Left lung (tissue), 14 donors: ENCODE data around the gene TNS3. TPM values are rescaled to one million over a fixed set of nuclear protein-coding genes. Genes with fewer than 3 reads are reported as not detected.
A peak's percentile ranks its signal among the peaks of the same experiment; 100 is the strongest.

Source experiments
- ATAC-seq: fragments of 200-7000 bp; cut with Tn5 transposase; one replicate; pipeline ENCODE4 v1.9.1; 2020; ENCODE audit warnings: moderate library complexity
- DNase-seq, 4 donors: peaks; one replicate each; pipeline ENCODE4 v3.0.0-alpha.2; 2013 to 2020
- H3K27ac ChIP-seq, 2 donors: fragments of 200-600 bp; sonication (generic) in 1 of 2; one replicate each; pipeline versions ENCODE4 v1.5.0 to v1.8.0; 2020 to 2021
- H3K27me3 ChIP-seq, 2 donors: fragments of 200-600 bp; sonication (generic) in 1 of 2; one replicate each; pipeline versions ENCODE4 v1.5.0 to v1.8.0; 2020 to 2021
- H3K36me3 ChIP-seq, 2 donors: fragments of 200-600 bp; sonication (generic) in 1 of 2; one replicate each; pipeline versions ENCODE4 v1.5.0 to v1.8.0; 2020 to 2021
- H3K4me1 ChIP-seq, 2 donors: fragments of 200-600 bp; one replicate each; pipeline ENCODE4 v1.8.0; 2021
- H3K4me3 ChIP-seq, 2 donors: fragments of 200-600 bp; sonication (generic) in 1 of 2; one replicate each; pipeline versions ENCODE4 v1.5.0 to v1.8.0; 2020 to 2021; ENCODE audit warnings: mild to moderate bottlenecking in 1 of 2
- H3K9me3 ChIP-seq, 2 donors: fragments of 200-600 bp; sonication (generic) in 1 of 2; one replicate each; pipeline versions ENCODE4 v1.5.0 to v1.8.0; 2020 to 2021
- intact Hi-C, 2 donors: fragments of 100-400 bp; cut with DNase I; formaldehyde crosslinking; loops; one replicate each; pipeline versions ENCODE4 v1.11.2 to v1.14.2; 2022
- long read RNA-seq, 12 donors: library from polyadenylated mRNA in 2 of 12; unstranded in 2 of 12; transcript quantifications; one replicate each; pipeline ENCODE4 v2.0.0 and lab custom pipeline, GENCODE V29; 2019 to 2026
- polyA plus RNA-seq, 6 donors: library from polyadenylated mRNA; unstranded; fragments of 120-200 nt; gene quantifications; one replicate each; pipeline ENCODE4 v1.2.1, GENCODE V29; 2013; ENCODE audit not compliant: insufficient read length in 6 of 6
- total RNA-seq, 2 donors: library from RNA; stranded (reverse); fragmentation: NEBNext Ultra II Directional; extraction: Animal tissue kit (Norgen Biotek cat#: 25700); gene quantifications; one replicate each; pipeline ENCODE4 v1.2.1, GENCODE V29; 2021
- TF ChIP-seq, protein P1 (sequence below), 2 donors: fragments of 200-600 bp; sonication (generic) in 1 of 2; IDR thresholded peaks; one replicate each; pipeline versions ENCODE4 v1.5.0 to v1.8.0; 2021; ENCODE audit warnings: antibody characterized with exemption in 2 of 2
- donor health status: DM: no; HTN: yes; CAD: no.
- donor health status: DM: no; HTN: no; CAD: no.

Gene TNS3
- 100 to 1,000 TPM; 126 to 151 TPM for total RNA-seq
- polyA plus RNA-seq = 100 to 1,000 TPM in 2 of 6 donors, 10 to 100 TPM in 4; 86.3 to 117 (median 94.8) TPM
- long read RNA-seq, donor 1, partial matches to known transcripts = 56 of 62 reads
- long read RNA-seq, donor 1, other reads (novel, unspliced or antisense) = 6 of 62 reads
- long read RNA-seq, donor 2, partial matches to known transcripts = 56 of 56 reads
- long read RNA-seq, donor 2, other reads (novel, unspliced or antisense) = 0 of 56 reads
- long read RNA-seq, donor 3, full-length matches to known transcripts = 1 of 14 reads
- long read RNA-seq, donor 3, partial matches to known transcripts = 13 of 14 reads
- long read RNA-seq, donor 3, other reads (novel, unspliced or antisense) = 0 of 14 reads
- long read RNA-seq, donor 4, partial matches to known transcripts = 2 of 13 reads
- long read RNA-seq, donor 4, other reads (novel, unspliced or antisense) = 11 of 13 reads
- long read RNA-seq, donor 5, partial matches to known transcripts = 35 of 40 reads
- long read RNA-seq, donor 5, other reads (novel, unspliced or antisense) = 5 of 40 reads
- long read RNA-seq, donor 6, partial matches to known transcripts = 23 of 23 reads
- long read RNA-seq, donor 6, other reads (novel, unspliced or antisense) = 0 of 23 reads
- long read RNA-seq, donor 7, full-length matches to known transcripts = 1 of 7 reads
- long read RNA-seq, donor 7, partial matches to known transcripts = 6 of 7 reads
- long read RNA-seq, donor 7, other reads (novel, unspliced or antisense) = 0 of 7 reads
- long read RNA-seq, donor 8, partial matches to known transcripts = 27 of 35 reads
- long read RNA-seq, donor 8, other reads (novel, unspliced or antisense) = 8 of 35 reads
- long read RNA-seq, donor 9 = 0 reads
- long read RNA-seq, donor 10, partial matches to known transcripts = 0 of 4 reads
- long read RNA-seq, donor 10, other reads (novel, unspliced or antisense) = 4 of 4 reads
- long read RNA-seq, donor 11, partial matches to known transcripts = 33 of 33 reads
- long read RNA-seq, donor 11, other reads (novel, unspliced or antisense) = 0 of 33 reads
- long read RNA-seq, donor 12, partial matches to known transcripts = 27 of 27 reads
- long read RNA-seq, donor 12, other reads (novel, unspliced or antisense) = 0 of 27 reads

DNA sequence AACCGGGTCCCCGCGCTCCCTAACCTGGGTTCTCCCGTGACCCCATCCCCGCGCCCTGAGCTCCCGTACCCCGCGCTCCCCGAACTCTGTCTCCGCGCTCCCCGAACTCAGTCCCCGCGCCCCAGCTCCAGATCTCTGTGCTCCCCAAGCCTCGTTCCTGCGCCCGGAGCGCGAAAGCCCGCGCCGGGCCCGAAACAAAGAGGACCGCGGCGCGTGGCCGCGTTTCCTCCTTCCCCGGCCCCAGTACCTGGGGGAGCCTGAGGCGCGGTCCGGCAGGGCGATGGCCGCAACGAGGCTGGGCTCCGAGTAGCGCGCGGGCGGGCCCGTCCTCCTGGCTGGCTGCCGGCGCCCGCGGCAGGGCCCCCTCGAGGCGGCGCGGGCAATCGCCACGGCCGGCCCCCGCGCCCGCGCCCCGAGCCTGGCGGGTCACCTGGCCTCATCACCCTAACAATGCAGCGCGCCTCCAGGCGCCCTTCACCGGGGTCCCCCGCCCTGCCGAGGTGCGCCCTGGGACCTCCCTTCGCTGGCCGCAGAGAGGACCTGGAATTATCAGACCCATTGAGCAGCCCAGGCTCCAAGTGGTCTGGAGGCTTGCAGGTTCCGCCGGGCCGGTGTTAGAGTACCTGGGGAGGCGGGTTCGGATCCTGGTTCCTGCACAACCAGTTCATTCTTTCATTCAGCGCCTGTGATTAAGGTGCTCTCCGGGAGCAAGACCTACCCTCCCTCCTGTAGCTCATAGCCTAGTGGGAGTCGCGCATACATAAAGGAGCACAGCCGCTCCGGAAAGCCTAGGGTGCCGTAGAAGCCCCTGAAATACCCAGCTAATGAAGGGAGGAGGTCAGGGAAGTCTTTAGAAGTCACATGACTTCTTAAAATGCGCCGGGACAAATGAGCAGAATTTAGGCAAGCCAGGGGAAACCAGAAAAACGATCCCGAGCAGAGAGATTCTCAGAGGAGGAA lies at the start of gene TNS3:
TSS of gene TNS3 (minus strand) at position 308 of the 960 bp plus-strand sequence. CDS start 142,475 bp downstream, outside the sequence.
- H3K36me3 ChIP-seq = no peaks in the 10 kb centered on the region
- peaks cover 0 to 26% of the 10 kb centered on the region in 2 donors for H3K27me3 ChIP-seq
- peak in 1 of 4 donors; percentile 85 for DNase-seq
- H3K4me3 ChIP-seq = peak within 1 kb of the TSS; percentile 63 to 72
- peak; percentile 69 for ATAC-seq
- peak within 1 kb of the TSS; percentile 80 to 83 for H3K27ac ChIP-seq
- TF ChIP-seq, protein P1, sequence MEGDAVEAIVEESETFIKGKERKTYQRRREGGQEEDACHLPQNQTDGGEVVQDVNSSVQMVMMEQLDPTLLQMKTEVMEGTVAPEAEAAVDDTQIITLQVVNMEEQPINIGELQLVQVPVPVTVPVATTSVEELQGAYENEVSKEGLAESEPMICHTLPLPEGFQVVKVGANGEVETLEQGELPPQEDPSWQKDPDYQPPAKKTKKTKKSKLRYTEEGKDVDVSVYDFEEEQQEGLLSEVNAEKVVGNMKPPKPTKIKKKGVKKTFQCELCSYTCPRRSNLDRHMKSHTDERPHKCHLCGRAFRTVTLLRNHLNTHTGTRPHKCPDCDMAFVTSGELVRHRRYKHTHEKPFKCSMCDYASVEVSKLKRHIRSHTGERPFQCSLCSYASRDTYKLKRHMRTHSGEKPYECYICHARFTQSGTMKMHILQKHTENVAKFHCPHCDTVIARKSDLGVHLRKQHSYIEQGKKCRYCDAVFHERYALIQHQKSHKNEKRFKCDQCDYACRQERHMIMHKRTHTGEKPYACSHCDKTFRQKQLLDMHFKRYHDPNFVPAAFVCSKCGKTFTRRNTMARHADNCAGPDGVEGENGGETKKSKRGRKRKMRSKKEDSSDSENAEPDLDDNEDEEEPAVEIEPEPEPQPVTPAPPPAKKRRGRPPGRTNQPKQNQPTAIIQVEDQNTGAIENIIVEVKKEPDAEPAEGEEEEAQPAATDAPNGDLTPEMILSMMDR (IDR thresholded peaks at IDR 0.05) = peak in 1 of 2 donors; percentile 18
- no peaks in the 10 kb centered on the region for H3K9me3 ChIP-seq
- intact Hi-C loops = no loop called here
- peaks cover 35 to 82% of the 10 kb centered on the region in 2 donors for H3K4me1 ChIP-seq

DNA sequence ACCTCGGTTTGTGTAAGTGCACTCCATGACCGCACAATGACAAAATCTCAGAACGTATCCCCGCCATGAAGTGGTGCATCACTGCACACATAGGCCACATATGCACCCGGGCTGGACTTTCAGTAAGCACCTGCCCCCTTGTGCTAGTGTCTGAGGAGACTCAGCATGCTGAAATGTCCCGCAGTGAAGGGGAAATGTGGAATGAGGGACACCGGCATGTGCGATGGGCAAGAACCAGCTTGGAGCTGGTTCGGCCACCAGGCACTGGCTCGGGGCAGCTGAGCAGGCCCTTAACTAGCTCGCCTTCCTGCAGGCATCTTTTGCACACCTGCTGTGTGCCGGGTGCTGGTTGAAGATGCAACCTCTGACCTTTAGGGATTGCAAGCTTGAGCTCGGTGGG lies 49.8 kb upstream of the TNS3 start:
- Histone ChIP-seq H3K4me3 (no peak overlapping the region), H3K4me1 (peaks cover 0 to 16% of the 10 kb centered on the region in 2 donors), H3K27ac (no peak overlapping the region), H3K27me3 (no peaks in the 10 kb centered on the region), H3K36me3 (no peaks in the 10 kb centered on the region), H3K9me3 (no peaks in the 10 kb centered on the region)
- intact Hi-C loops = no loop called here
- no peak for DNase-seq
- TF ChIP-seq, protein P1 (IDR thresholded peaks at IDR 0.05) = no peak
- no peak for ATAC-seq

DNA sequence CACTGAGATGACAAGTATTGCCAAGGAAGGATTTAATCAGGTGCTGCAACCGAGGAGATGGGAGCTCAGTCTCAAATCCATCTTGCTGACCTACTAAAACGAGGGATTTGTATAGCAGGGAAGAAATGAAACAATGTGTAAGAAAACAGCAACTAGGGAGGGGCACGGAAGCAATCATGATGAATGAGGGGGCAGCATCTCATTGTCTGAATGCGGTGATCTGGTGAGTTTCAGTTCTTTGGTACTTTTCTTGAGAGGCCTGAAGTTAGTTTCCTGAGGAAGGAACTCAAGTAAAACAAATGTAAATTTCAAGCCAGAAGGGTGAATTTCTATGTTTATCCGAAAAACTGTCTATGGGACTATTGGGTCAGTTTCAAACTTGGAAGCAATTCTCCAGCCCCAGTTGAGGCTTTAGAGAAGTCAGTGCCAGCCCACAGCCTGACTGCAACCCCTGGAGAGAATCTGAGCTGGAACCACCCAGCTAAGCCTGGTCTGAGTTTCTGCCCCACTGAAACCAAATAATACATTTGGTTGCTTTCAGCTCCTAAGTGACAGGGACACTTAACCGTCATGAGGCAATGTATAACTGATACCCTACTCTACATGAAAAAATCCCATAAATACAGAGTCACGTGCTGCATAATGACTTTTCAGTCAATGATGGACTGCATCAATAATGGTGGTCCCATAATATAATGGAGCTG lies 45.8 kb upstream of the TNS3 start:
- intact Hi-C loops = no loop called here
- TF ChIP-seq, protein P1 (IDR thresholded peaks at IDR 0.05) = no peak
- Histone ChIP-seq H3K27me3 (no peaks in the 10 kb centered on the region), H3K9me3 (no peaks in the 10 kb centered on the region), H3K4me1 (peaks cover 5 to 18% of the 10 kb centered on the region in 2 donors), H3K36me3 (no peaks in the 10 kb centered on the region), H3K27ac (no peak overlapping the region), H3K4me3 (no peak overlapping the region)
- ATAC-seq = no peak
- DNase-seq = no peak
